MM.1S (cell line): ENCODE measurements around the gene ATRN.

Experiments used
- DNase-seq: peaks from one replicate; pipeline ENCODE4 v3.0.0-alpha.2; 2015
- H2AFZ ChIP-seq: fragments of 300-600 bp; sonication (generic); 2 replicates; pipeline ENCODE4 v1.6.0; 2016; ENCODE audit warnings: antibody characterized with exemption, low read length
- H3F3A ChIP-seq: fragments of 300-600 bp; sonication (generic); 2 replicates; pipeline ENCODE4 v1.6.1; 2016; ENCODE audit warnings: mild to moderate bottlenecking, antibody characterized with exemption, low read length, moderate library complexity, mixed read lengths; ENCODE audit not compliant: insufficient read depth
- H3K27ac ChIP-seq: fragments of 300-600 bp; sonication (generic); 2 replicates; pipeline ENCODE4 v1.5.1; 2016; ENCODE audit warnings: mild to moderate bottlenecking, low read length
- H3K27me3 ChIP-seq: fragments of 300-600 bp; sonication (generic); replicated peaks from 2 replicates; pipeline ENCODE4 v1.6.0; 2016; ENCODE audit warnings: low read length; ENCODE audit not compliant: insufficient read depth
- H3K36me3 ChIP-seq: fragments of 300-600 bp; sonication (generic); replicated peaks from 2 replicates; pipeline ENCODE4 v1.6.1; 2016; ENCODE audit warnings: mild to moderate bottlenecking, low read length, mixed read lengths; ENCODE audit not compliant: insufficient read depth
- H3K4me1 ChIP-seq: fragments of 300-600 bp; sonication (generic); 2 replicates; pipeline ENCODE4 v1.6.1; 2016; ENCODE audit warnings: low read length, mixed read lengths
- H3K4me2 ChIP-seq: fragments of 300-600 bp; sonication (generic); 2 replicates; pipeline ENCODE4 v1.6.0; 2016; ENCODE audit warnings: low read depth, low read length
- H3K4me3 ChIP-seq: fragments of 300-600 bp; sonication (generic); 2 replicates; pipeline ENCODE4 v1.5.1; 2016; ENCODE audit warnings: low read length, mixed read lengths
- H3K79me2 ChIP-seq: fragments of 300-600 bp; sonication (generic); 2 replicates; pipeline ENCODE4 v1.6.1; 2016; ENCODE audit warnings: mixed run types, low read length, mixed read lengths
- H3K9ac ChIP-seq: fragments of 300-600 bp; sonication (generic); 2 replicates; pipeline ENCODE4 v1.6.1; 2016; ENCODE audit warnings: low read length, mixed read lengths
- H3K9me2 ChIP-seq: fragments of 300-600 bp; sonication (generic); replicated peaks from 2 replicates; pipeline ENCODE4 v1.6.1; 2016; ENCODE audit warnings: mild to moderate bottlenecking, low read length, mixed read lengths; ENCODE audit not compliant: insufficient read depth
- H3K9me3 ChIP-seq: fragments of 300-600 bp; sonication (generic); replicated peaks from 2 replicates; pipeline ENCODE4 v1.6.1; 2016; ENCODE audit warnings: mild to moderate bottlenecking, low read length, mixed read lengths; ENCODE audit not compliant: insufficient read depth
- H4K20me1 ChIP-seq: fragments of 300-600 bp; sonication (generic); 2 replicates; pipeline ENCODE4 v1.6.1; 2016; ENCODE audit warnings: mild to moderate bottlenecking, low read length, moderate library complexity, mixed read lengths; ENCODE audit not compliant: insufficient read depth
- EZH2 ChIP-seq: fragments of 300-600 bp; sonication (generic); optimal IDR thresholded peaks from 2 replicates; pipeline ENCODE3; 2017; ENCODE audit warnings: low read depth, mild to moderate bottlenecking, antibody characterized with exemption, low read length, mixed read lengths
- EZH2phosphoT487 ChIP-seq: fragments of 300-600 bp; sonication (generic); IDR thresholded peaks from 2 replicates; pipeline ENCODE4 v1.6.1; 2018; ENCODE audit warnings: antibody characterized with exemption, low read length
- TF ChIP-seq, protein P1 (sequence below): fragments of 300-600 bp; sonication (generic); IDR thresholded peaks from 2 replicates; pipeline ENCODE4 v1.5.1; 2016; ENCODE audit warnings: antibody characterized with exemption, low read length, mixed read lengths

Gene ATRN

DNA sequence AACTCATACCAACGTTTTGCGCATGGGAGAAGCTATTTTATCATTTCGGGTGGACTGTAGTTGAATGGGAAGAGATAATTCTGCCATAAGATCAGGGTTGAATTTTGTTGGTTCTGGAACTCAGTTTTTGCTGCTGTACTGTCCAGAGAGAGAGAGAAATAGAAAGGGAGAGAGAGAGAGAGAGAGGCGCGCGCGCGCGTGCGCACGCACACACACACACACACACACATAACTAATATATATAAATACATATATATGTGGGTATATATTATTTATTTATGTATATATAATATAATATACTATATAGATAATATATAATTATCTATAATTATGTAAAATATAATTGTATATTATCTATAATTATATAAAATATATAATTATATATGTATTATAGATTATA, 21.9 kb downstream of the ATRN start:
- Histone ChIP-seq H3K9ac (no peak overlapping the region), H3K4me3 (no peak overlapping the region), H3K36me3 (no peaks in the 10 kb centered on the region), H3K79me2 (peaks cover 15% of the 10 kb centered on the region), H4K20me1 (no peaks in the 10 kb centered on the region), H3K27ac (no peak overlapping the region), H3K4me1 (no peaks in the 10 kb centered on the region), H3K27me3 (no peaks in the 10 kb centered on the region), H3K9me2 (no peaks in the 10 kb centered on the region), H3K4me2 (no peak overlapping the region), H2AFZ (no peak overlapping the region), H3K9me3 (no peaks in the 10 kb centered on the region), H3F3A (no peaks in the 10 kb centered on the region)
- no peak for DNase-seq
- TF ChIP-seq EZH2: no peak

DNA sequence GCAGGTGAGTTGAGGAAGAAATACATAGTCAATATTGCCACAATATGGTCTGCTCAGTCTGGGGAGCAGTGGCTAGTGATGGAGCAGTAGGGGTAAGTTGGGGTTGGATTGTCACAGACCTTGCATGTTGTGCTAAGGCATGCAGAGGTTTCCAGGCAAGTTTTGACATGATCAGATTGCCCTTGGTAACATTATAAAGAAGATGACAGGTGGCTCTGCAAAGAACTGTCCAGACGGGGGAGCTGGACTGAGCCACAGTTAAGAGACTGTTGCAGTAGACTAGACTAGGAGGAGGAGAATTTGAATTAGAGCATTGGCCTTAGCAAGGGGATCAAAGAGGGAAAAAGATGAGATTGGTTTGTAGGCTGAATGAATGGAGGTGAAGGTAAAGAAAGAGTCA, 23.4 kb downstream of the ATRN start:
- DNase-seq: no peak
- Histone ChIP-seq H3K27ac (no peak overlapping the region), H3K36me3 (no peaks in the 10 kb centered on the region), H3K27me3 (no peaks in the 10 kb centered on the region), H3K9me3 (no peaks in the 10 kb centered on the region), H3K9ac (no peak overlapping the region), H2AFZ (no peak overlapping the region), H3K4me2 (no peak overlapping the region), H3K9me2 (no peaks in the 10 kb centered on the region), H3K79me2 (0 out of 2 replicates have a peak, but pooled peaks cover 6% of the 10 kb centered on the region), H3K4me1 (no peaks in the 10 kb centered on the region), H4K20me1 (no peaks in the 10 kb centered on the region), H3K4me3 (no peak overlapping the region), H3F3A (no peaks in the 10 kb centered on the region)
- TF ChIP-seq, protein P1, sequence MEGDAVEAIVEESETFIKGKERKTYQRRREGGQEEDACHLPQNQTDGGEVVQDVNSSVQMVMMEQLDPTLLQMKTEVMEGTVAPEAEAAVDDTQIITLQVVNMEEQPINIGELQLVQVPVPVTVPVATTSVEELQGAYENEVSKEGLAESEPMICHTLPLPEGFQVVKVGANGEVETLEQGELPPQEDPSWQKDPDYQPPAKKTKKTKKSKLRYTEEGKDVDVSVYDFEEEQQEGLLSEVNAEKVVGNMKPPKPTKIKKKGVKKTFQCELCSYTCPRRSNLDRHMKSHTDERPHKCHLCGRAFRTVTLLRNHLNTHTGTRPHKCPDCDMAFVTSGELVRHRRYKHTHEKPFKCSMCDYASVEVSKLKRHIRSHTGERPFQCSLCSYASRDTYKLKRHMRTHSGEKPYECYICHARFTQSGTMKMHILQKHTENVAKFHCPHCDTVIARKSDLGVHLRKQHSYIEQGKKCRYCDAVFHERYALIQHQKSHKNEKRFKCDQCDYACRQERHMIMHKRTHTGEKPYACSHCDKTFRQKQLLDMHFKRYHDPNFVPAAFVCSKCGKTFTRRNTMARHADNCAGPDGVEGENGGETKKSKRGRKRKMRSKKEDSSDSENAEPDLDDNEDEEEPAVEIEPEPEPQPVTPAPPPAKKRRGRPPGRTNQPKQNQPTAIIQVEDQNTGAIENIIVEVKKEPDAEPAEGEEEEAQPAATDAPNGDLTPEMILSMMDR: no peak
- no peak for TF ChIP-seq EZH2phosphoT487
- TF ChIP-seq EZH2: no peak

DNA sequence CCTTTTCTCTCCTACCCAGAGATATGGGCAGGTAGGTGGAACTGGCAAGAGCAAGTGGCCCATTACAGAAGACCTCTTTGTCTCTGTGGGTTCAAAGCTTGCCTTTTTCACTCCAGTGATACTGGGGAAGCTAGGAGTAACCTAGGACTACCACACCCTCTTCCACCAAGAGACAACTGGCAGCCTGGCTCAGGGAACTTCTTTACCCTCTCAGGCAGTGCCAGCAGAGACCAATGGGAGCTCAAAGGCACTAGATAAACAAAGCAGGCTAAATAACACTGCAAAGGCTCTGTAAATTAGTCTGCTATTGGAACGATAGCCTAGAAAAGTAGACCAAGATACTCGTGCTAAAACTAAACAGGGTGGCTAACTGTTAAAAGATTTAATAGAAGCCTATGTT, 32.1 kb downstream of the ATRN start:
- Histone ChIP-seq H2AFZ (no peak overlapping the region), H3K4me2 (no peak overlapping the region), H3K4me1 (no peaks in the 10 kb centered on the region), H3F3A (no peaks in the 10 kb centered on the region), H3K4me3 (no peak overlapping the region), H3K79me2 (no peaks in the 10 kb centered on the region), H3K27ac (no peak overlapping the region), H3K9ac (no peak overlapping the region), H4K20me1 (no peaks in the 10 kb centered on the region), H3K9me2 (no peaks in the 10 kb centered on the region), H3K36me3 (no peaks in the 10 kb centered on the region), H3K9me3 (no peaks in the 10 kb centered on the region), H3K27me3 (no peaks in the 10 kb centered on the region)
- TF ChIP-seq EZH2 (no peak), EZH2phosphoT487 (no peak)
- TF ChIP-seq, protein P1: no peak
- DNase-seq: no peak

DNA sequence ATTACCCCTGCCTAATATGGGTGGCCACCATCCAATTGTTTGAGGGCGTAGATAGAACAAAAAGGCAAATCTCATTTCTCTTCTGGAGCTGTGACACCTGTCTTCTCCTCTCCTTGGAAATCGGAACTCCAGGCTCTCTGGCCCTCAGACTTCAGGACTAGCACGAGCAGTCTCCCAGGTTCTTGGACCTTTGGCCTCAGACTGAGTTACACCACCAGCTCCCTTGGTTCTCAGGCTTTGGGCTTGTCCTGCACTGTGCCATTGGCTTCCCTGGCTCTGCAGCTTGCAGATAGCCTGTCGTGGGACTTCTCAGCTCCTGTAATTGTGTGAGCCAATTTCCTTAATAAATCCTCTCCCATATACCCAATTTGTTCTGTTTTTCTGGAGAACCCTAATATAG, 34.3 kb downstream of the ATRN start:
- no peaks in the 10 kb centered on the region for H3K9me3 ChIP-seq
- no peaks in the 10 kb centered on the region for H3K9me2 ChIP-seq
- H3K9ac ChIP-seq: no peak overlapping the region
- H2AFZ ChIP-seq: no peak overlapping the region
- no peaks in the 10 kb centered on the region for H3K4me1 ChIP-seq
- H3K36me3 ChIP-seq: no peaks in the 10 kb centered on the region
- H3K4me3 ChIP-seq: no peak overlapping the region
- no peak overlapping the region for H3K27ac ChIP-seq
- H3K4me2 ChIP-seq: no peak overlapping the region
- H3K27me3 ChIP-seq: no peaks in the 10 kb centered on the region
- TF ChIP-seq, protein P1: no peak
- no peak for TF ChIP-seq EZH2
- no peak for TF ChIP-seq EZH2phosphoT487
- H3K79me2 ChIP-seq: no peaks in the 10 kb centered on the region
- no peaks in the 10 kb centered on the region for H3F3A ChIP-seq
- DNase-seq: no peak
- H4K20me1 ChIP-seq: no peaks in the 10 kb centered on the region
